Endothelial cell of umbilical vein (primary cell): ENCODE results near the gene NELFCD. TPM values are rescaled to one million over a fixed set of nuclear protein-coding genes. Genes with fewer than 3 reads are reported as not detected.
"Not testable (repeated sequence)": the region's sequence is repeated elsewhere in the genome, so short reads cannot be mapped to it uniquely, and the experiment has no call there.

Experiments
- BruUV-seq: library from RNA; stranded (reverse); fragments of 400-500 nt; replicated peaks from 2 replicates; lab custom pipeline; 2021; lab: Mats Ljungman, UMichigan
- CTCF ChIA-PET: fragments of 300-600, 350-600 bp; sonication (Branson Sonifier 250); formaldehyde crosslinking; loops from one replicate; lab custom pipeline; 2021; ENCODE audit warnings: antibody characterized with exemption, inconsistent platforms; lab: Charles Lee
- POLR2A ChIA-PET: fragments of 300-600, 350-600 bp; sonication (Branson Sonifier 250); formaldehyde crosslinking; loops from one replicate; lab custom pipeline; 2021; ENCODE audit warnings: antibody characterized with exemption, inconsistent platforms; lab: Charles Lee
- DNase-seq: peaks from one replicate; pipeline ENCODE4 v3.0.0-alpha.2; 2011; ENCODE audit warnings: low read depth, low spot score
- FAIRE-seq: peaks from 2 replicates; lab custom pipeline; 2011; peaks lifted over from hg19 to GRCh38; lab: Jason Lieb, UNC
- H2AFZ ChIP-seq: 2 replicates; pipeline ENCODE4 v1.6.0; 2012; ENCODE audit warnings: low read depth, low read length, control low read depth, inconsistent platforms
- H3K27ac ChIP-seq: 2 replicates; pipeline ENCODE4 v1.5.1; 2011; ENCODE audit warnings: low read depth, mild to moderate bottlenecking, control low read depth, low read length, moderate library complexity; ENCODE audit not compliant: insufficient read depth
- H3K27me3 ChIP-seq, 2 experiments: 2 replicates each; pipeline versions ENCODE4 v1.6.0 to v1.6.1; 2011; ENCODE audit warnings: low read length in 2 of 2, mixed read lengths in 1 of 2; ENCODE audit not compliant: control insufficient read depth in 2 of 2, insufficient read depth in 2 of 2
- H3K36me3 ChIP-seq, 2 experiments: 2 replicates in 1 of 2; 3 replicates in 1 of 2; pipeline ENCODE4 v1.5.1; 2011; ENCODE audit warnings: low read length in 2 of 2, mild to moderate bottlenecking in 1 of 2, moderate library complexity in 1 of 2; ENCODE audit not compliant: control insufficient read depth in 2 of 2, insufficient read depth in 2 of 2; ENCODE audit errors: extremely low read depth in 1 of 2
- H3K4me1 ChIP-seq: 3 replicates; pipeline ENCODE4 v1.5.1; 2011; ENCODE audit warnings: mild to moderate bottlenecking, low read length; ENCODE audit not compliant: control insufficient read depth, insufficient read depth; ENCODE audit errors: extremely low read depth
- H3K4me2 ChIP-seq: 2 replicates; pipeline ENCODE4 v1.6.1; 2011; ENCODE audit warnings: low read length, control low read depth, mixed read lengths; ENCODE audit not compliant: insufficient read depth
- H3K4me3 ChIP-seq, 3 experiments: fragments of 200-600 bp in 1 of 3; sonication (generic), shearing (Covaris generic) in 1 of 3; replicated peaks in 1 of 3; 2 replicates each; pipeline ENCODE4 v1.5.1; 2011 to 2016; ENCODE audit warnings: control low read depth in 3 of 3, low read length in 3 of 3, mild to moderate bottlenecking in 2 of 3, inconsistent platforms in 1 of 3, low read depth in 1 of 3, moderate library complexity in 1 of 3; ENCODE audit not compliant: insufficient read depth in 1 of 3
- H3K79me2 ChIP-seq: 2 replicates; pipeline ENCODE4 v1.6.0; 2012; ENCODE audit warnings: low read length, inconsistent platforms; ENCODE audit not compliant: control insufficient read depth, insufficient read depth
- H3K9ac ChIP-seq: replicated peaks from 2 replicates; pipeline ENCODE3; 2011; ENCODE audit warnings: low read length, control low read depth; ENCODE audit not compliant: insufficient read depth; ENCODE audit errors: extremely low read depth
- H3K9me1 ChIP-seq: replicated peaks from 3 replicates; pipeline ENCODE4 v1.6.0; 2011; ENCODE audit warnings: mild to moderate bottlenecking, low read length; ENCODE audit not compliant: control insufficient read depth, insufficient read depth; ENCODE audit errors: extremely low read depth
- H3K9me3 ChIP-seq: replicated peaks from 2 replicates; pipeline ENCODE4 v1.5.1; 2012; ENCODE audit warnings: low read length, inconsistent platforms; ENCODE audit not compliant: control insufficient read depth, insufficient read depth
- H4K20me1 ChIP-seq: replicated peaks from 2 replicates; pipeline ENCODE3; 2011; ENCODE audit warnings: mild to moderate bottlenecking, low read length; ENCODE audit not compliant: control insufficient read depth, insufficient read depth; ENCODE audit errors: extremely low read depth
- EZH2 ChIP-seq: IDR thresholded peaks from 2 replicates; pipeline ENCODE4 v1.6.1; 2012; ENCODE audit warnings: borderline replicate concordance, low read depth, mild to moderate bottlenecking, moderate library complexity, low read length, inconsistent platforms; ENCODE audit not compliant: severe bottlenecking
- FOS ChIP-seq: IDR thresholded peaks from 2 replicates; pipeline ENCODE4 v1.6.1; 2011; ENCODE audit warnings: mild to moderate bottlenecking, low read length, moderate library complexity, borderline replicate concordance; ENCODE audit not compliant: insufficient read depth
- GATA2 ChIP-seq: IDR thresholded peaks from 2 replicates; pipeline ENCODE4 v1.7.0; 2011; ENCODE audit warnings: low read depth, mild to moderate bottlenecking, moderate library complexity, mixed read lengths, low read length; ENCODE audit not compliant: insufficient read length, insufficient read depth
- JUN ChIP-seq: IDR thresholded peaks from 2 replicates; pipeline ENCODE4 v1.6.1; 2011; ENCODE audit warnings: borderline replicate concordance, low read depth; ENCODE audit not compliant: insufficient read length, insufficient read depth
- MYC ChIP-seq: IDR thresholded peaks from one replicate; pipeline ENCODE4 v1.6.1; 2011; ENCODE audit warnings: mild to moderate bottlenecking, low read depth, low read length
- POLR2A ChIP-seq: IDR thresholded peaks from 2 replicates; pipeline ENCODE4 v1.6.1; 2012; ENCODE audit warnings: low read depth, mild to moderate bottlenecking, control low read depth, low read length
- POLR2AphosphoS5 ChIP-seq: IDR thresholded peaks from 2 replicates; pipeline ENCODE4 v1.6.1; 2012; ENCODE audit warnings: low read depth, mild to moderate bottlenecking, control low read depth, low read length, moderate library complexity; ENCODE audit not compliant: insufficient read depth
- dilution Hi-C: fragments of 300-500 bp; cut with MboI; formaldehyde crosslinking; loops from one replicate; pipeline ENCODE4 v1.15.0; 2019; ENCODE audit warnings: low sequenced_read_pairs; ENCODE audit not compliant: extremely low pct_ligation_motif_present
- intact Hi-C: fragments of 100-400 bp; cut with micrococcal nuclease; formaldehyde crosslinking; loops from one replicate; pipeline ENCODE4 v1.10.0; 2022
- polyA plus RNA-seq, 4 experiments: library from polyadenylated mRNA; depleted of rRNA in 3 of 4; stranded (reverse) in 3 of 4; unstranded in 1 of 4; fragments of >200 nt; gene quantifications; 2 replicates each; pipeline versions ENCODE4 v1.2.1 to v1.2.3, GENCODE V29; 2011 to 2012; ENCODE audit warnings: missing spikeins in 1 of 4
- total RNA-seq: library from RNA; stranded (reverse); gene quantifications from 2 replicates; pipeline ENCODE4 v1.2.3, GENCODE V29; 2021
- TF ChIP-seq, protein P1 (sequence below), 2 donors: IDR thresholded peaks; 1 replicate in 1 of 2; 2 replicates in 1 of 2; pipeline ENCODE4 v1.5.1; 2011; ENCODE audit warnings: low read length in 2 of 2, mild to moderate bottlenecking in 2 of 2, moderate library complexity in 2 of 2, control low read depth in 1 of 2, inconsistent platforms in 1 of 2, low read depth in 1 of 2; ENCODE audit not compliant: insufficient read depth in 1 of 2; ENCODE audit errors: extremely low read depth in 1 of 2
- TF ChIP-seq, protein P2 (sequence below): IDR thresholded peaks from 2 replicates; pipeline ENCODE4 v1.6.1; 2011; ENCODE audit not compliant: insufficient read depth, insufficient read length

Gene NELFCD
- total and polyA plus RNA-seq, 2 donors (not counting 3 experiments of a cell fraction or from before 2014, with no cell fraction given): 90.1 to 92.5 TPM

DNA sequence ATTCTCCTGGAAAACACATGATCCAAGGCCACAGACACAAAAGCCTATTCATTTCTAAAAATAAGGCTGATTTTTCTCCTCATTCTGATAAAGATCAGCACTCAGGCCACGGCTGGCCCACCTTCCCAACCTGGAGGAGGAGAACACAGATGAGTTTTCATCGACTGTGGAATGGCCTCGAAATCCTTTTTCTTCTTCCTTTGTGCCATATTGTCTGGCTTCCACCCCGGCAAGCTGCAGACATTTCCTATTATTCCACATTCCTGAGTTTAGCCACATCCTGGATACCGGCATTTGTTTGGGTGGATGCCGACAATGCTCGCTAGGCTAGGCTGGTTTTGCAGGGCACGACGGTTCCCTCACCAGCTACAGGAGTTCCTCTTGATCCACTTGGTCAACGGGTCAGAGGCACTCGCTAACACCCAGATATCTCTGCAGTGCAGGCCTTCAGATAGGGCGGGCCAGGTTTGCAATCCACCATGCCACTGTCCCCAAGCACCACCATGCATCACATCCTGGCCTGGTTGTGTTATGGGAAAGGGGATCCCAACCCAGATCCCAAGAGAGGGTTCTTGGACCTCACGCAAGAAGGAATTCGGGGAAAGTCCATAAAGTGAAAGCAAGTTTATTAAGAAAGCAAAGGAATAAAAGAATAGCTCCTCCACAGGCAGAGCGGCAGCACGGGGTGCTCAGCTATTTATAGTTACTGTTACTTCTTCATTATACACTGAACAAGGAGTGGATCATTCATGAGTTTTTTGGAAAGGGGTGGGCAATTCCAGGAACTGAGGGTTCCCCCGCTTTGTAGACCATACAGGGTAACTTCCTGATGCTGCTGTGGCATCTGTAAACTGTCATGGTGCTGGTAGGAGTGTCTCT lies 30.2 kb downstream of the NELFCD start:
- no peaks in the 10 kb centered on the region for H3K9me3 ChIP-seq
- TSS peak; percentile 39 for BruUV-seq
- H3K4me2 ChIP-seq: peak overlapping the region; percentile 36
- H3K36me3 ChIP-seq: no peaks in the 10 kb centered on the region
- H3K4me3 ChIP-seq: no peak overlapping the region
- H3K4me1 ChIP-seq: peaks cover 23% of the 10 kb centered on the region
- TF ChIP-seq JUN (peak; percentile 39), POLR2AphosphoS5 (no peak), EZH2 (no peak), POLR2A (peak; percentile 50), FOS (no peak), MYC (no peak), GATA2 (peak; percentile 41)
- TF ChIP-seq, protein P1, sequence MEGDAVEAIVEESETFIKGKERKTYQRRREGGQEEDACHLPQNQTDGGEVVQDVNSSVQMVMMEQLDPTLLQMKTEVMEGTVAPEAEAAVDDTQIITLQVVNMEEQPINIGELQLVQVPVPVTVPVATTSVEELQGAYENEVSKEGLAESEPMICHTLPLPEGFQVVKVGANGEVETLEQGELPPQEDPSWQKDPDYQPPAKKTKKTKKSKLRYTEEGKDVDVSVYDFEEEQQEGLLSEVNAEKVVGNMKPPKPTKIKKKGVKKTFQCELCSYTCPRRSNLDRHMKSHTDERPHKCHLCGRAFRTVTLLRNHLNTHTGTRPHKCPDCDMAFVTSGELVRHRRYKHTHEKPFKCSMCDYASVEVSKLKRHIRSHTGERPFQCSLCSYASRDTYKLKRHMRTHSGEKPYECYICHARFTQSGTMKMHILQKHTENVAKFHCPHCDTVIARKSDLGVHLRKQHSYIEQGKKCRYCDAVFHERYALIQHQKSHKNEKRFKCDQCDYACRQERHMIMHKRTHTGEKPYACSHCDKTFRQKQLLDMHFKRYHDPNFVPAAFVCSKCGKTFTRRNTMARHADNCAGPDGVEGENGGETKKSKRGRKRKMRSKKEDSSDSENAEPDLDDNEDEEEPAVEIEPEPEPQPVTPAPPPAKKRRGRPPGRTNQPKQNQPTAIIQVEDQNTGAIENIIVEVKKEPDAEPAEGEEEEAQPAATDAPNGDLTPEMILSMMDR (IDR thresholded peaks at IDR 0.05; ENCODE audit: extremely low read depth in 1 of 2, insufficient read depth in 1 of 2, low read depth in 1 of 2, low read length in 2 of 2): no peak
- TF ChIP-seq, protein P2, sequence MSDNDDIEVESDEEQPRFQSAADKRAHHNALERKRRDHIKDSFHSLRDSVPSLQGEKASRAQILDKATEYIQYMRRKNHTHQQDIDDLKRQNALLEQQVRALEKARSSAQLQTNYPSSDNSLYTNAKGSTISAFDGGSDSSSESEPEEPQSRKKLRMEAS: peak; percentile 42
- peak overlapping the region; percentile 71 for H3K9ac ChIP-seq
- no peaks in the 10 kb centered on the region for H3K9me1 ChIP-seq
- POLR2A ChIA-PET: interaction anchor here (1.8 kb wide), 1 partner anchor 21 kb away, joined by 13 read pairs; the partner anchor contains the start of gene ATP5F1E
- CTCF ChIA-PET: interaction anchor here (0.7 to 2.0 kb wide), 4 partner anchors 18 to 1502 kb away, joined by 3 to 7 read pairs (median 5); partner anchors contain the start of gene ATP5F1E
- DNase-seq: peak; percentile 98
- no peaks in the 10 kb centered on the region for H4K20me1 ChIP-seq
- FAIRE-seq: peak; percentile 99
- peak overlapping the region; percentile 20 for H2AFZ ChIP-seq
- peak overlapping the region; percentile 95 for H3K27ac ChIP-seq
- dilution Hi-C loops (no loop called here), intact Hi-C loops (loop anchor here (1.0 to 10.0 kb wide), 7 partner anchors 21 to 934 kb away; partner anchors contain the start of genes ATP5F1E, FAM217B, NELFCD and PPP1R3D)
- peaks cover 7% of the 10 kb centered on the region for H3K79me2 ChIP-seq
- H3K27me3 ChIP-seq: no peaks in the 10 kb centered on the region

DNA sequence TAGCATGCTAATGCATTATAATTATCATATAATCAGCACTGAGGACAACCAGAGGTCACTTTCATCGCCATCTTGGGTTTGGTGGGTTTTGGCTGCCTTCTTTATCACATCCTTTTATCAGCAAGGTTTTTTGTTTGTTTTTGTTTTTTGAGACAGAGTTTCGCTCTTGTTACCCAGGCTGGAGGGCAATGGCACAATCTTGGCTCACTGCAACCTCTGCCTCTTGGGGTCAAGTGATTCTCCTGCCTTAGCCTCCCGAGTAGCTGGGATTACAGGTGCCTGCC lies 30.8 kb downstream of the NELFCD start:
- H3K27ac ChIP-seq: peak overlapping the region; percentile 95
- BruUV-seq: not testable (repeated sequence)
- intact Hi-C loops: loop anchor here (1.0 to 10.0 kb wide), 7 partner anchors 20 to 933 kb away; partner anchors contain the start of genes ATP5F1E, FAM217B, NELFCD and PPP1R3D

More for the DNA sequence above, 30.8 kb downstream of the NELFCD start:
- Histone ChIP-seq H3K4me1 (peaks cover 25% of the 10 kb centered on the region), H2AFZ (peak overlapping the region; percentile 20), H3K9ac (peak overlapping the region; percentile 52), H3K4me2 (peak overlapping the region; percentile 36)
- H3K9me3 ChIP-seq, H3K4me3 ChIP-seq, H3K36me3 ChIP-seq, H3K79me2 ChIP-seq, H3K9me1 ChIP-seq, dilution Hi-C loops, H4K20me1 ChIP-seq, H3K27me3 ChIP-seq, DNase-seq, POLR2A ChIA-PET: not testable (repeated sequence)
- FAIRE-seq: peak; percentile 8
- CTCF ChIA-PET: interaction anchor here (1.0 to 2.0 kb wide), 3 partner anchors 18 to 210 kb away, joined by 4 to 7 read pairs (median 6); partner anchors contain the start of gene ATP5F1E
